Myometrial cell (primary cell): Measurements from ENCODE around the gene TPBG. TPM values are rescaled to one million over a fixed set of nuclear protein-coding genes. Genes with fewer than 3 reads are reported as not detected.

Source experiments
- total RNA-seq: library from RNA; depleted of rRNA; stranded (reverse); fragments of >200 nt; gene quantifications from 2 replicates; pipeline ENCODE4 v1.2.3, GENCODE V29; 2015

Gene TPBG, protein sequence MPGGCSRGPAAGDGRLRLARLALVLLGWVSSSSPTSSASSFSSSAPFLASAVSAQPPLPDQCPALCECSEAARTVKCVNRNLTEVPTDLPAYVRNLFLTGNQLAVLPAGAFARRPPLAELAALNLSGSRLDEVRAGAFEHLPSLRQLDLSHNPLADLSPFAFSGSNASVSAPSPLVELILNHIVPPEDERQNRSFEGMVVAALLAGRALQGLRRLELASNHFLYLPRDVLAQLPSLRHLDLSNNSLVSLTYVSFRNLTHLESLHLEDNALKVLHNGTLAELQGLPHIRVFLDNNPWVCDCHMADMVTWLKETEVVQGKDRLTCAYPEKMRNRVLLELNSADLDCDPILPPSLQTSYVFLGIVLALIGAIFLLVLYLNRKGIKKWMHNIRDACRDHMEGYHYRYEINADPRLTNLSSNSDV
- 83.3 and 87.1 TPM in 2 replicates for total RNA-seq

DNA sequence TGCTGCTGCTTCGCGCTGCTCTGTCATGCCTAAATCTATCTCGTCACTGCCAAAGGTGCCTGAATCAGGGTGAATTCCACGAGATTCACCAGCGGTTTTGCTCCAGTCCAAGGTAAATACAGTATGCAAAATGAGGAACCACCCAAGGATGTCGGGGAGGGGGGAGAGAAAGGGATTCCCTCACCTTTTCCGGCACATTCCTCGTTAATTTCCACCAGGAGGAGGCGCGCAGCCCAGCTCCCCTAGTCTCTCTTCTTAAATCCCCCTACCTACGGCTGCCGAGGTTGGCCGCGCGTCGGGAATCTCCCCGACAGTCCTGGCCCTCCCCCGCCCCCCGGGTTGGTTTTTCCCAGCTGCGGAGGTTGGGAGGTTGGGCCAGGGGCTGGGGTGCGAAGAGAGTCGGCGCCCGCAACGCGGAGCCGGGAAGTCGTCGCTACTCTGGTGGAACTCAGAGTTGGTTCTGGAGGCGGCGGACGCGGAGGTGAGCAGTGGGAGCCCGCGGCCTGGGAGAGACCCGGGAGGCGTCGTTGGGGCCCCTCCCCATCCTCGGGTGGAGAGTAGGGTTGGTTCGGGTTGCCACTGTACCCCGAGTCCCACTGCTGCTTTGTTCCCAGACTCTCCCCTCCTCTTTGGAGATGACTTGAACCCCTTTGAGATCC lies at the start of gene TPBG:
Gene TPBG, plus strand, starts transcription at position 390 of the 659 bp plus-strand sequence. CDS start 1,145 bp downstream, outside the sequence.

Other genes starting within 250 kb of the TPBG start
- 25.7 and 39.0 TPM in 2 replicates for gene IBTK, start 116.1 kb upstream of the TPBG start, total RNA-seq